GM23248 (cell line): ENCODE results near the gene WASF2.

Experiments
- EZH2 ChIP-seq: fragments of 200-600 bp; sonication (generic); IDR thresholded peaks from 2 replicates; pipeline ENCODE4 v1.6.1; 2018; ENCODE audit warnings: antibody characterized with exemption, mild to moderate bottlenecking; ENCODE audit not compliant: insufficient read depth, poor library complexity, severe bottlenecking
- EZH2phosphoT487 ChIP-seq: fragments of 200-600 bp; sonication (generic); IDR thresholded peaks from 2 replicates; pipeline ENCODE4 v1.6.1; 2018; ENCODE audit warnings: antibody characterized with exemption, moderate library complexity, mild to moderate bottlenecking, low read depth; ENCODE audit not compliant: insufficient read depth

GRCh38 chr1:27485363-27485762 is 4.6 kb downstream of the WASF2 start:
- no peak for TF ChIP-seq EZH2phosphoT487
- TF ChIP-seq EZH2 = no peak
